IPS-15b (cell line): Measurements from ENCODE around the gene NFXL1.

ENCODE experiments used
- H3K27me3 ChIP-seq: one replicate; pipeline ENCODE4 v1.6.1; 2013; ENCODE audit warnings: low read length; ENCODE audit not compliant: control insufficient read depth, insufficient read depth
- H3K36me3 ChIP-seq: one replicate; pipeline ENCODE4 v1.6.1; 2013; ENCODE audit warnings: low read length; ENCODE audit not compliant: control insufficient read depth, insufficient read depth
- H3K4me1 ChIP-seq: one replicate; pipeline ENCODE4 v1.6.1; 2013; ENCODE audit warnings: mild to moderate bottlenecking, low read length; ENCODE audit not compliant: control insufficient read depth, insufficient read depth
- H3K4me3 ChIP-seq: one replicate; pipeline ENCODE4 v1.5.1; 2013; ENCODE audit warnings: low read depth, low read length
- H3K9ac ChIP-seq: one replicate; pipeline ENCODE4 v1.6.1; 2013; ENCODE audit warnings: low read depth, mild to moderate bottlenecking, low read length
- H3K9me3 ChIP-seq: one replicate; pipeline ENCODE4 v1.6.1; 2013; ENCODE audit warnings: mild to moderate bottlenecking, low read length; ENCODE audit not compliant: control insufficient read depth, insufficient read depth

Gene NFXL1

DNA sequence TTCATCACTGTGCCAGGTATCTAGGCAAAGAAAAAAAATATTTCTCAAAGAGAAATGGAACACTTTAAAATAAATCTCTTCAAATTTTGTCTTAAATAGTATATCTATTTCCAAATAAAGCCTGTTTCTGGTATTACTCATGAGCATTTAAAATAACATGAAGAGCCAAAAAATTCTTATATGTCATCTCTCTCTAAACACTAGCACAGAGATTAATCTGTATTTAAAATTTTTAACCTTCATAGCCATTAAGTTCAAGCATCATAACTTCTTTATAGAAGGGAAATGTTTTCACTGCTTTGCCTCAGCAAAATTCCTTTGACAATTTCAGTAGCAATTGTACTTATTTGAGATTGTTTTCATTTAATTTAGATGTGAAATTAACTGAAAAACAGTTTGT, 71.4 kb downstream of the NFXL1 start:
- Histone ChIP-seq H3K4me1 (no peaks in the 10 kb centered on the region), H3K27me3 (peaks cover 6% of the 10 kb centered on the region), H3K36me3 (no peaks in the 10 kb centered on the region), H3K9ac (no peak overlapping the region), H3K9me3 (no peaks in the 10 kb centered on the region), H3K4me3 (no peak overlapping the region)

GRCh38 chr4:47840291-47840690, 74.1 kb downstream of the NFXL1 start:
- Histone ChIP-seq H3K4me1 (peaks cover 3% of the 10 kb centered on the region), H3K36me3 (no peaks in the 10 kb centered on the region), H3K9ac (no peak overlapping the region), H3K27me3 (peaks cover 13% of the 10 kb centered on the region), H3K9me3 (no peaks in the 10 kb centered on the region), H3K4me3 (no peak overlapping the region)

GRCh38 chr4:47839259-47839658, 75.1 kb downstream of the NFXL1 start:
- H3K9ac ChIP-seq = no peak overlapping the region
- H3K36me3 ChIP-seq = no peaks in the 10 kb centered on the region
- no peak overlapping the region for H3K4me3 ChIP-seq
- H3K27me3 ChIP-seq = peaks cover 13% of the 10 kb centered on the region
- H3K4me1 ChIP-seq = peaks cover 3% of the 10 kb centered on the region
- no peaks in the 10 kb centered on the region for H3K9me3 ChIP-seq

DNA sequence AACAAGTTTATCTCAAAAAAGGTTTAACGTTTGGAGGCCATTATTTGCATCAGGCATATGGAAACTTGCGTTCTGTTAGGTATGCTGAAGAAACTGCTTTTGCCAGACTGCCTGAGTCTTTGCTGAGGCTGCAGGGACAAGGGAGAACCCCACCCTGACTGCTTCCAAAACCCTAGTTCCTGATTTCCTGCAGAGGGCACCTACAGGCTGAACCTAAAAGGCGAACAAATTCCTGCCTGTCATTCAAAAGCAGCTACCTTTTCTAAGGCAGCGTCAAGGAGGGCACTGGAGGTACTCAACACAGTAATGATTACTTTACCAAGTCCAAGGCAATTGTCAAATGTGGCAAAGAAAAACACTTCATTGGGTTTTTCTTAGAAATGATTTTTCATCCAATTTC, 75.9 kb downstream of the NFXL1 start:
- no peaks in the 10 kb centered on the region for H3K9me3 ChIP-seq
- peaks cover 3% of the 10 kb centered on the region for H3K4me1 ChIP-seq
- H3K27me3 ChIP-seq = peaks cover 13% of the 10 kb centered on the region
- peak overlapping the region; percentile 87 for H3K4me3 ChIP-seq
- H3K9ac ChIP-seq = no peak overlapping the region
- no peaks in the 10 kb centered on the region for H3K36me3 ChIP-seq

GRCh38 chr4:47837908-47838294, 76.5 kb downstream of the NFXL1 start, which contains the start of gene CORIN:
CORIN (minus strand) TSS chr4:47838067; CDS start chr4:47837949, 118 bp downstream.
- H3K9me3 ChIP-seq = no peaks in the 10 kb centered on the region
- H3K4me3 ChIP-seq = peak within 1 kb of the TSS; percentile 87
- H3K36me3 ChIP-seq = no peaks in the 10 kb centered on the region
- H3K4me1 ChIP-seq = peaks cover 3% of the 10 kb centered on the region
- peaks cover 13% of the 10 kb centered on the region for H3K27me3 ChIP-seq
- peak within 1 kb of the TSS; percentile 50 for H3K9ac ChIP-seq

DNA sequence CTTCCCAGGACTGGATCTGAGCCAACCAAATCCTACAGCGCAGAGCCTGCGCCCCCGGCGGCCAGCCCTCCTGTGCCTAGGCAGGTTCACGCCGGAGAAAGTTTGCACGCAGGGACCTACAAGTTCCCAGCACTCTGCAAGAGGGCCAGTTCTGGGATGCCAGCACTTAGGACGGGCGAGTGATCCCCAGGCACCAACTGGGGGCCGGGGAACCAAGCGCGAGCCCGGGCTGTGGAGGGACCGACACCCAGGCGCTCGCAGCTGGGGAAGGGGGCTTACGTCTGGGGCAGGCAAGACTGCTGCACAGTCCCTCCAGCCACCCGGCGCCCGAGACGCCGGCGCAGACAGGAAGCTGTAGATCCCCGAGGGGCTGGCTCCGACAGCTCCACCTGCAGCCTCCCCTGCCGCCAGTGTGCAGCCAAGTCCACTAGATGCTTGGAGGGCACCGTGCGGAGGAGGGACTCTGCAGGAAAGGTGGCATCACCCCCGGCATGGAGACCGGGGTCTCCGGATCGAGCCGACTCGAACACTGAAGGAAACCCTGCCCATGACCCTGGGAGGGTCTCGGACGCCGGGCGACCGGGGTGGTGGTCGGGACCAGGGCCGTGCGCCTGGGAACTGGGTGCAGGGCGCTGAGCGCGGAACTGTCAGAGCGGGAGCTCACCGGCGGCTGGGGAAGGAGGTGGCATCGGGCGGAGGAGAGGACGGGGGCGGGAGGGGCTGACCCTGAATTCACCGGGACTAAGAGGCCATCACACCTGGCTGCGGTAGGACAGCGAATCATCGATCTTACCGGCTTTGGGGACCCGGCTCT, 77.1 kb downstream of the NFXL1 start:
- Histone ChIP-seq H3K4me1 (peaks cover 3% of the 10 kb centered on the region), H3K27me3 (peaks cover 13% of the 10 kb centered on the region), H3K9ac (peak overlapping the region; percentile 50), H3K9me3 (no peaks in the 10 kb centered on the region), H3K4me3 (peak overlapping the region; percentile 87), H3K36me3 (no peaks in the 10 kb centered on the region)

- peak overlapping the region; percentile 87 for H3K4me3 ChIP-seq
Measured at GRCh38 chr4:47836641-47837093, 77.7 kb downstream of the NFXL1 start.

DNA sequence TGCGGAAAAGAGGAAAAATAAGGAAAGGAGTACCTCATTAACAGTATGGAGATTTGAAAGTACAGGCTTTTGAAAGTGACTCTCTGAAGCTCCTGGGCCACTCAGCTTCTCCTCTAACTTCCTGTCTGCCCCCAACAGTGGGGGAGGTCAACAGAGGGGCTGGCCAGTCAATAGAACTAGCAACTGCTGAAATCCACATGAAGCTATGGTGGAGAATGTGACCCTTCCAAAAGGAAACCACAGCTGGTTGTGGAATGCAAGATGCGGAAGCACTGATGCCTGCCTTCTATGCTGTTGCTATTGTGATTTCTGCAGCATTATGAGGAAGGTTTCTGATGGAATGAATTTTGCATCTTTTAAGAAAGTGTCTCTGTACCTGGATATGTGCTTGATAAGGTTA, 78.9 kb downstream of the NFXL1 start:
- Histone ChIP-seq H3K9ac (no peak overlapping the region), H3K4me3 (no peak overlapping the region)

More at GRCh38 chr4:47836641-47837093, 77.7 kb downstream of the NFXL1 start:
- Histone ChIP-seq H3K36me3 (no peaks in the 10 kb centered on the region), H3K9ac (peak overlapping the region; percentile 50), H3K27me3 (peaks cover 13% of the 10 kb centered on the region), H3K4me1 (peaks cover 3% of the 10 kb centered on the region), H3K9me3 (no peaks in the 10 kb centered on the region)

DNA sequence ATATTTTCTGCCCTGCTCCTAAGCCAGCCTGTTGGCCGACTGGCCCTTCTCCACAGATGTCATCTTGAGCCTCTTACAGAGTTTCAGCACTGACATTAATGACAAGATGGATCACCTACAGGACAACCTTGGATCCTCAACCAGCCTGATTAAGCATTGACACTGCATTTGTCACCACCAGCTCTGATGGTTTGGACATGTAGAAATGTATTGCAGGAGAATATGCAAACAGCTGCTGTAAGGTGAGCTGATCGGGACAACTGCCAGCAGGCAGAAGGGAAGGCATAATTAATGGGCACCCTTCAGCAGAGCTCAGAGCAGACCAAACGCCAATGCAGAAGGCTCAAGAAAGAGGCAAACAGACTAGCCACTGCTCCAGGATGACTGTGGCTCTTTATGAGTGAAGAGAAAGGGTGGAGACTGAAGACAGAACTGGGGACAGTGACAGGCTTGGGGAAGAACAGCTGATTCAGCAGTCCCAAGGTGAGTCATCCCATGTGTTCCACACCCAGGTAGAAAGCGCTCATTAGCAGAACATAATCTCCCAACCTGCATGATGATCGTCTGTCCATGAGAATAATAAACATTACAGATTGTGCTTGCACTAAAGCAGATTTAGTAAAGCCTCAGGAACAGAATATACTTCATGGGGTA, 83.2 kb downstream of the NFXL1 start:
- Histone ChIP-seq H3K27me3 (peaks cover 3% of the 10 kb centered on the region), H3K9ac (no peak overlapping the region), H3K4me3 (no peak overlapping the region), H3K36me3 (no peaks in the 10 kb centered on the region), H3K4me1 (peaks cover 3% of the 10 kb centered on the region), H3K9me3 (no peaks in the 10 kb centered on the region)

More for the DNA sequence above, 78.9 kb downstream of the NFXL1 start:
- no peaks in the 10 kb centered on the region for H3K9me3 ChIP-seq
- peaks cover 13% of the 10 kb centered on the region for H3K27me3 ChIP-seq
- peaks cover 3% of the 10 kb centered on the region for H3K4me1 ChIP-seq
- no peaks in the 10 kb centered on the region for H3K36me3 ChIP-seq

GRCh38 chr4:47830265-47831025, 83.9 kb downstream of the NFXL1 start:
- no peaks in the 10 kb centered on the region for H3K4me1 ChIP-seq
- no peak overlapping the region for H3K4me3 ChIP-seq
- no peaks in the 10 kb centered on the region for H3K9me3 ChIP-seq
- H3K9ac ChIP-seq = no peak overlapping the region
- no peaks in the 10 kb centered on the region for H3K36me3 ChIP-seq
- H3K27me3 ChIP-seq = no peaks in the 10 kb centered on the region

DNA sequence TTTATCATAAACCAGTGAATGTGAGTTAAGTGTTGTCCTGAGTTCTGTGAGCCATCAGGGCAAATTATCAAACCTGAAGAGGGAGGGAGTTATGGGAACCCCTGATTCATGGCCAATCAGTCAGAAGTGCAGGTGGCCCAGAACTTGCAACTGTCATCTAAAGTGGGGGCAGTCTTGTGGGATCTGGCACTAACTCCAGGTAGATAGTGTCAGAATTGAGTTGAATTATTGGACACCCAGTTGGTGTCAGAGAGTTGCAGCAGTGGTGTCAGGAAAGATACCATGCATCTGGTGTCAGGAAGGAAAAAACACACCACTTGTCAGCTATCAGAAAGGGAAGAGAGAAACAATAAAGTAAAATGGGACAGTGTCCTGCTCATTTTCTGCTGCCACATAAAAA, 84.9 kb downstream of the NFXL1 start:
- H3K9ac ChIP-seq = no peak overlapping the region
- H3K4me1 ChIP-seq = no peaks in the 10 kb centered on the region
- no peak overlapping the region for H3K4me3 ChIP-seq
- H3K36me3 ChIP-seq = no peaks in the 10 kb centered on the region
- no peaks in the 10 kb centered on the region for H3K9me3 ChIP-seq
- no peaks in the 10 kb centered on the region for H3K27me3 ChIP-seq
